ENCODE measurements around the gene MTFP1.

GRCh38 chr22:30386960-30387827 is 38.4 kb upstream of the MTFP1 start, which contains the start of gene RNF215:
- TF ChIP-seq RAD21 (IDR thresholded peaks at IDR 0.05; ENCODE audit: low read length) (peak; percentile 80), CTCF (conservative IDR thresholded peaks at IDR 0.05; ENCODE audit: low read depth, low read length) (peak; percentile 88)
